Measurements from ENCODE around the gene CTNNA2. TPM values are rescaled to one million over a fixed set of nuclear protein-coding genes. Genes with fewer than 3 reads are reported as not detected.

Gene CTNNA2
- total RNA-seq, 4 donors from 2014 or later = 0.19 TPM; not detected in 3

DNA sequence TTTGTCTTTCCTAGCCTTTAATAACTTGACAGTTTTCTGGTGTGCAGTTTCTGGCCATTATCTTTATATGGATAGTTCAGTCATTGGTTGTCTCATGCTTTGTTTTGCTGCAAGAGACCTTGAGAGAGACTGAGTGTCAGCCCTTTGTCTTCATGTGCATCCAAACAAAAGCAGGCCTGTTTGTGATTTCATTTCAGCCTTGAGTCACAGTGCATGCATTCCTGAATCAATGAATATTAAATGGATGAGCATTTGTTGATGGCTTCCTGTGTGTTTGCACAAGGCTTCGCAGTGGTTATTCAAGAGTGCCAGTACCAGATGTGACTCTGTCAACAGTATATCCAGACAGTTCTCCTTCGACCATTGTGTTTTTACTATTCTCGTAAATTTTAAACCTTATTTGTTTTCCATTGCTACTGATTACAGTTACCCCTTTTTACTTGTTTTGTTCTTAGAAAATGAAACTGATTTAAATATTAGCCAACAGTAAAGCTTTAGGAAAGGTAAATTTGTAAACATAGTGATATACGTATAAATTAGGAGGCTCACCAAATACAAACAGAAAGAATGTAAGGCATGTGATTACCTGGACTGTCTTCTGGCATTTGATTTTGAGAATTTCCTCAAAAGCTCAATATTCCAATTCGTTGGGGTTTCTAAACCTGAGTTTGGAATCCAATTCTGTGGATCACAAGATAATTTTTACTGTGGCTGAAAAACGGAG lies 319.8 kb downstream of the CTNNA2 start:
- no peak for DNase-seq (ENCODE audit: low spot score)
- no peak for ATAC-seq (ENCODE audit: low FRiP score)
- TF ChIP-seq, protein P1, sequence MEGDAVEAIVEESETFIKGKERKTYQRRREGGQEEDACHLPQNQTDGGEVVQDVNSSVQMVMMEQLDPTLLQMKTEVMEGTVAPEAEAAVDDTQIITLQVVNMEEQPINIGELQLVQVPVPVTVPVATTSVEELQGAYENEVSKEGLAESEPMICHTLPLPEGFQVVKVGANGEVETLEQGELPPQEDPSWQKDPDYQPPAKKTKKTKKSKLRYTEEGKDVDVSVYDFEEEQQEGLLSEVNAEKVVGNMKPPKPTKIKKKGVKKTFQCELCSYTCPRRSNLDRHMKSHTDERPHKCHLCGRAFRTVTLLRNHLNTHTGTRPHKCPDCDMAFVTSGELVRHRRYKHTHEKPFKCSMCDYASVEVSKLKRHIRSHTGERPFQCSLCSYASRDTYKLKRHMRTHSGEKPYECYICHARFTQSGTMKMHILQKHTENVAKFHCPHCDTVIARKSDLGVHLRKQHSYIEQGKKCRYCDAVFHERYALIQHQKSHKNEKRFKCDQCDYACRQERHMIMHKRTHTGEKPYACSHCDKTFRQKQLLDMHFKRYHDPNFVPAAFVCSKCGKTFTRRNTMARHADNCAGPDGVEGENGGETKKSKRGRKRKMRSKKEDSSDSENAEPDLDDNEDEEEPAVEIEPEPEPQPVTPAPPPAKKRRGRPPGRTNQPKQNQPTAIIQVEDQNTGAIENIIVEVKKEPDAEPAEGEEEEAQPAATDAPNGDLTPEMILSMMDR (IDR thresholded peaks at IDR 0.05) = no peak

DNA sequence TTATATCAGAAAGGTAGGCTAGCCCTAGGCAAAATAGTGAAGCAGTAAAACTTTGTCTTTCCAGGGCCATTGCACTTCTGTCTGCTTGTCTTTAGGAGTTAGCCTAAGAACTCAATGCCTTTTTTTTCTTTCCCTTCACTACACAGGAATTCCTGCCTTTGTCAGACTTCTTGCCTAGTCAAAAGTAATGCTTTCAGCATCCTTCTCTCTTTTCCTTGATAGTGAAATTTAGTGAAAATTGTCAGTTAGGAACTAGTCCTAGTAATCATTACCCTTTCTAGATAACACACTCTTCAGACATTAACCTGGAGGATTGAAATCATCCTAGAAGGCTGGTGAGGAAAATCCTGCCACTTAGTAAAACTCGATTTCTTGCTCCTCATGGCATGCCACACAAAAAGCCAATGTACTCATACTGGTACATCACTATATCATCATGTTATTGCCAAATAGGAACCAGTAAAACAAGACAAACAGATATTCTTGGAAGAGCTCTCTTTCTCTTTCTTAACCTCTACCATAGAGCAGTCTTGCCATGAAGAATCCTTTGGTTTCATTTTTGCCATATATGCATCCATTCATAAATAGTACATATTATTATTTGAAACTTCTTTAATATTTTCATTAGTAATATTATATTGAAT lies 320.5 kb downstream of the CTNNA2 start:
- DNase-seq (ENCODE audit: low spot score) = no peak
- ATAC-seq (ENCODE audit: low FRiP score) = no peak
- TF ChIP-seq, protein P1 (IDR thresholded peaks at IDR 0.05) = no peak

DNA sequence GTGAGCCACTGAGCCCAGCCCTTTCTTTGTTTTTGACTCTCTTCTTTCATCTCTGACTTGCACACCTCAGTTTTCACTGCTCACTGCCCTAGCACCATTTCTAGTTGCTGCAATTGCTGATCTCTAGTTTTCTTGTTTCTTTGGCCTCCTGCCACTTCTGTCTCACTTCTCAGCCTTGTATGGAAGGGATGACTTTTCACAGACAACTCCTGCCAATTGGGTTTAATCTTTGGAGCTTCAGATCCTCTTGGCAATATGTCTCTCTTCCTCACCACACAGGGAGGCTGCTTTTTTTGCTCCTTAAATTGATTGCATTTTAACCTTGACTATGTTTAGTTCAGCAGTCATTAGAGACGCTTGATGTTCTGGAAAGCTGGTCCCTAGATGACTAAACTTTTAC lies 323.1 kb downstream of the CTNNA2 start:
- TF ChIP-seq, protein P1 (IDR thresholded peaks at IDR 0.05) = no peak
- DNase-seq (ENCODE audit: low spot score) = no peak
- ATAC-seq (ENCODE audit: low FRiP score) = no peak

DNA sequence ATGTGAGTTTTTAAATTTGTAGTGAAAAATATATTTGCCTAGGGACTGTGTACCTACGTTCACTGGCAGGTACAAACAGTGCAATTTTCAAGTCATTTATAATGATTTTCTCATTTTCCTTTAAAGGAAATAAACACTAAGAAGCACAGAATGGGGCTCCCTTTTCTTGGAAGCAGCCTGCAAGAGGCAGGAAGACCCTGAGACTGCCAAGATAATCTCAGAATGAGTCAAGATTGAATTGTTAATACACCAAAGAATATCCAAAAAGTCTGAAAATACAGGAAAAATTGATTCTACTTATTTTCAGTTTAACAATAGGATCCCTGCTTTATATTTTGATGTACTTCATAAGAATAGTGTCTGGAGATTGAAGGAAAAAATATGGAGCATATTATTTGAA lies 331.2 kb downstream of the CTNNA2 start:
- ATAC-seq (ENCODE audit: low FRiP score) (no peak), DNase-seq (ENCODE audit: low spot score) (no peak)
- TF ChIP-seq, protein P1 (IDR thresholded peaks at IDR 0.05) = no peak

DNA sequence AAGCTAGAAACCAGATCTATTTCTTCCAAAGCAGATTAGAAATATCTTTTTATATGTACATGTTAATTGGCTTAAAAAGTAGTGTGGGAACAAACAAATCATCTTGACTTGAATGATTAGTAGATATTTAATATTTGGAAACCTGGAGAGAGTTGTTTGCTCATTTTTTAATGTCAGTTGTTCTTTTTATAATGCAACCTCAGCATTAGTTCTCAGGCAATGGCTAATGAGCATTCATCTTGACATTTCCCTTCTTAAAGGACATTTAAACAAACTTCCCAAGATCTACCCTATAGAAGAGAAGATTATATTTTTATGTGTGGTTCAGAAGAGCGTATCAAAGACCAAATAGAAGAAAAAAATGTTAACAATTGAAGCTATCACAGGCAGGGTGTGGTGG lies 334.0 kb downstream of the CTNNA2 start:
- ATAC-seq (ENCODE audit: low FRiP score) (no peak), DNase-seq (ENCODE audit: low spot score) (no peak)
- TF ChIP-seq, protein P1 (IDR thresholded peaks at IDR 0.05) = no peak

DNA sequence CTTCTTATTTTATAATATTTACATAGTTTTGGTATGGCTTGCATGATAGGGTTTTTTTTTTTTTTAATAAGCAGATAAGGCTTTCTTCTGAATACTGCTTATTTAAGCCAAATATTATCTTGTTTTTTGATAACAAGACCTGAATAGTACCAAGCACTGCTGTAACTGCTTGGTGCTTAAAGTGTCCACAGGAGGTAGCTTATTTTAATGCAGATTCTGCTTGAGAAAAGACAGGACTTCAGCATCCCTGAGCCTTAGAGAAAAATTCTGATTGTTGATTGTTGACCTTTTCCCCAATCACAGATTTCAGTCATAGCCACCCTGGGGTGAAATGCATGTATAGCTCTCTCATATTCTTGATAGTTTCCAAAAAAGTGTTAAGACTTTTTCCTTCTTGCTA lies 336.4 kb downstream of the CTNNA2 start:
- TF ChIP-seq, protein P1 (IDR thresholded peaks at IDR 0.05) = no peak
- ATAC-seq (ENCODE audit: low FRiP score) = no peak
- no peak for DNase-seq (ENCODE audit: low spot score)

DNA sequence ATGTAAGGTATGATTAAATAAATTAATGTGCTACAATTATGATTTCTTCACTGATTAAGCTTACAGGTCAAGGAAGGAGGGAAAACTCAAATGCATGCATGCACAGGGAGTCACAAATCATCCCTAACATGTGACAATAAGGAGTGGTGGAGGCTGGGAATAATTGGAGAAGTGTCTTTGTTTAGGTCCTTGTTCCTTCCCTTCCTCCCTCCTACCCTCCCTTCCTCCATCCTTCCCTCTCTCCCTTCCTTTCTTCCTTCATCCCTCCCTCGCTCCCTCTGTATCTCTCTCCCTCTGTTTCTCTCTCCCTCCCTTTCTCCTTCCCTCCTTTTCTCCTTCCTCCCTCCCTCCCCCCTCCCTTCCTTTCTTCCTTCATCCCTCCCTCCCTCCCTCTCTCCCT lies 337.1 kb downstream of the CTNNA2 start:
- ATAC-seq (ENCODE audit: low FRiP score) (no peak), DNase-seq (ENCODE audit: low spot score) (no peak)
- TF ChIP-seq, protein P1 (IDR thresholded peaks at IDR 0.05) = no peak

Measured in omental fat pad (tissue), 4 donors.